Measurements from ENCODE around the gene RPS3A.
"Not testable (repeated sequence)": the region's sequence is repeated elsewhere in the genome, so short reads cannot be mapped to it uniquely, and the experiment has no call there.

The RPS3A gene

GRCh38 chr4:151099229-151099975 is at the start of gene RPS3A:
Gene RPS3A, plus strand, starts transcription at chr4:151099628. Its CDS starts 25 bp downstream, at chr4:151099653.
- in situ Hi-C loops (cut with HindIII; ENCODE audit: low sequenced_read_pairs): no loop called here

GRCh38 chr4:151052785-151053184 is 46.6 kb upstream of the RPS3A start:
- in situ Hi-C loops (cut with HindIII; ENCODE audit: low sequenced_read_pairs): no loop called here

- in situ Hi-C loops (cut with HindIII; ENCODE audit: low sequenced_read_pairs): no loop called here
Measured at GRCh38 chr4:151055539-151055938, 43.9 kb upstream of the RPS3A start.

- in situ Hi-C loops (cut with HindIII; ENCODE audit: low sequenced_read_pairs): loop anchor here (5.0 kb wide), 1 partner anchor 76 kb away; no protein-coding TSS in a partner anchor
Measured at GRCh38 chr4:151063143-151063542, 36.3 kb upstream of the RPS3A start.

- in situ Hi-C loops (cut with HindIII; ENCODE audit: low sequenced_read_pairs): no loop called here
Measured at GRCh38 chr4:151067316-151067970, 32.0 kb upstream of the RPS3A start.

GRCh38 chr4:151074416-151074916 is 25.0 kb upstream of the RPS3A start:
- in situ Hi-C loops (cut with HindIII; ENCODE audit: low sequenced_read_pairs): no loop called here

- in situ Hi-C loops (cut with HindIII; ENCODE audit: low sequenced_read_pairs): not testable (repeated sequence)
Measured at GRCh38 chr4:151077978-151078377, 21.4 kb upstream of the RPS3A start.

- in situ Hi-C loops (cut with HindIII; ENCODE audit: low sequenced_read_pairs): no loop called here
Measured at GRCh38 chr4:151087467-151087866, 12.0 kb upstream of the RPS3A start.

- in situ Hi-C loops (cut with HindIII; ENCODE audit: low sequenced_read_pairs): no loop called here
Measured at GRCh38 chr4:151091047-151091446, 8.4 kb upstream of the RPS3A start.

GRCh38 chr4:151092488-151092887 is 6.9 kb upstream of the RPS3A start:
- in situ Hi-C loops (cut with HindIII; ENCODE audit: low sequenced_read_pairs): no loop called here

GRCh38 chr4:151093203-151093602 is 6.2 kb upstream of the RPS3A start:
- in situ Hi-C loops (cut with HindIII; ENCODE audit: low sequenced_read_pairs): no loop called here

- in situ Hi-C loops (cut with HindIII; ENCODE audit: low sequenced_read_pairs): no loop called here
Measured at GRCh38 chr4:151094290-151094751, 5.1 kb upstream of the RPS3A start.

- in situ Hi-C loops (cut with HindIII; ENCODE audit: low sequenced_read_pairs): no loop called here
Measured at GRCh38 chr4:151095142-151095541, 4.3 kb upstream of the RPS3A start.

- in situ Hi-C loops (cut with HindIII; ENCODE audit: low sequenced_read_pairs): no loop called here
Measured at GRCh38 chr4:151097759-151098158, 1.7 kb upstream of the RPS3A start.

- in situ Hi-C loops (cut with HindIII; ENCODE audit: low sequenced_read_pairs): no loop called here
Measured at GRCh38 chr4:151098979-151099228, 524 bp upstream of the RPS3A start.

- in situ Hi-C loops (cut with HindIII; ENCODE audit: low sequenced_read_pairs): no loop called here
Measured at GRCh38 chr4:151099976-151100417, 569 bp downstream of the RPS3A start.

GRCh38 chr4:151100531-151100930 is 1.1 kb downstream of the RPS3A start:
- in situ Hi-C loops (cut with HindIII; ENCODE audit: low sequenced_read_pairs): no loop called here

GRCh38 chr4:151103758-151104157 is 4.3 kb downstream of the RPS3A start:
- in situ Hi-C loops (cut with HindIII; ENCODE audit: low sequenced_read_pairs): no loop called here

GRCh38 chr4:151104621-151105020 is 5.2 kb downstream of the RPS3A start:
- in situ Hi-C loops (cut with HindIII; ENCODE audit: low sequenced_read_pairs): no loop called here

GRCh38 chr4:151105454-151106032 is 6.1 kb downstream of the RPS3A start:
- in situ Hi-C loops (cut with HindIII; ENCODE audit: low sequenced_read_pairs): no loop called here

- in situ Hi-C loops (cut with HindIII; ENCODE audit: low sequenced_read_pairs): no loop called here
Measured at GRCh38 chr4:151107063-151107462, 7.6 kb downstream of the RPS3A start.

- in situ Hi-C loops (cut with HindIII; ENCODE audit: low sequenced_read_pairs): no loop called here
Measured at GRCh38 chr4:151110236-151110635, 10.8 kb downstream of the RPS3A start.

Measured in endothelial cell of hepatic sinusoid (primary cell).